Heart left ventricle (tissue), 13 donors: ENCODE measurements around the gene CACNA1F.

Experiments used
- CTCF ChIP-seq, 12 donors: fragments of 200-600 bp; sonication (generic) in 4 of 12; IDR thresholded peaks; one replicate each; pipeline versions ENCODE4 v1.5.0 to v1.8.0; 2018 to 2022; ENCODE audit warnings: antibody characterized with exemption in 12 of 12, mild to moderate bottlenecking in 5 of 12
- POLR2A ChIP-seq, 2 donors: fragments of 450-650 bp; IDR thresholded peaks; one replicate each; pipeline ENCODE4 v1.6.1; 2017; ENCODE audit warnings: antibody characterized with exemption in 2 of 2, mild to moderate bottlenecking in 2 of 2, moderate library complexity in 2 of 2
- donor health status: ischemic (EF 13 %, LVEDD 7.1; RV severe dilation, severe dysfunction).
- donor health status: DM: no; HTN: yes; CAD: no.
- donor health status: DM: no; HTN: no; CAD: no.
- donor health status: ischemic (EF 25% LVEDD 6.9; RV normal size, moderate dysfunction).
- donor health status: ischemic (EF 25% LVEDD 5.7; RV mildly dilated, moderate dysfunction).
- donor health status: ischemic (EF 35%, LVEDD 5.7; RV mildly dilated, moderate dysfunction).
- donor health status: nonischemic (EF 11% LVEDD 7.7; RV severe dilation, severe dysfunction).
- donor health status: DM: yes; HTN: yes; CAD: no.
- donor health status: PGD.
- donor health status: ischemic (EF 29% LVEDD 5.4; RV normal size, mild dysfunction).
- donor health status: nonischemic (EF 23%, LVEDD 6.1; RV moderate dilation, normal function).

- TF ChIP-seq CTCF (IDR thresholded peaks at IDR 0.05) (peak in 2 of 12 donors; percentile 18 to 27), POLR2A (IDR thresholded peaks at IDR 0.05) (no peak)
Measured at GRCh38 chrX:49230500-49231232, 2.5 kb downstream of the CACNA1F start.
